Measurements from ENCODE around the gene TMEM165.

Gene TMEM165

DNA sequence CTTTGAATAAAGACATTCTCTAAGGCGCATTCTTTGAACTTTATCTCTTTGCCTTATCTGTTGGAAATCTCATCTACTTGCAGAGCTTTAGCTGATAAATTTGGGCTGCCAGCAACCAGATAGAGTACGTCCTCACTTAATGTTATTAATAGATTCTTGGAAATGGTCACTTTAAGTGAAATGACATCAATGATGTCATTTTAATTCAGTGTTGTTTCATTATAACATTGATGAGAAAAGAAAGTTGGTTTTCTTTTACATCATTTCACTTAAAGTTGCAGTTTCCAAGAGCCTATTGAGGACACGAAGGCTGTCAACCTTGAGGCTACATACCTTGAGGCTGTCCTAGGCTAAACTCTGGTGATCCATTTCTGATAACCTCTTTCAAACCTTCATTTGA is 9.3 kb downstream of the TMEM165 start:
- in situ Hi-C loops (cut with MboI; ENCODE audit: low sequenced_read_pairs), result loop anchor here (25.0 kb wide), 2 partner anchors 332 to 457 kb away; partner anchors contain the start of gene EXOC1

DNA sequence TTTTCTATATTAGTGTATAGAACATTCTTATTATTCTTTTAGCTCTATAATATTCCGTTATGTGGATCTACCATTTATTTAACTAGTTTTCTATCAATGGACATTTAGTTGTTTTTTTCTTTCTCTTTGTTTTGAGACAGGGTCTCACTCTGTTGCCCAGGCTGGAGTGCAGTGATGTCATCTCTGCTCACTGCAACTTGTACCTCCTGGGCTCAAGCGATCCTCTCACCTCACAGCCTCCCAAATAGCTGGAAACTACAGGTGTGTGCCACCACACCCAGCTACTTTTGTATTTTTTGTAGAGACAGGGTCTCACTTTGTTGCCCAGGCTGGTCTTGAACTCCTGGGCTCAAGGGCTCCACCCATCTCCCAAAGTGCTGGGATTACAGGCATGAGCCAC is 10.8 kb downstream of the TMEM165 start:
- in situ Hi-C loops (cut with MboI; ENCODE audit: low sequenced_read_pairs), result loop anchor here (25.0 kb wide), 2 partner anchors 331 to 456 kb away; partner anchors contain the start of gene EXOC1

DNA sequence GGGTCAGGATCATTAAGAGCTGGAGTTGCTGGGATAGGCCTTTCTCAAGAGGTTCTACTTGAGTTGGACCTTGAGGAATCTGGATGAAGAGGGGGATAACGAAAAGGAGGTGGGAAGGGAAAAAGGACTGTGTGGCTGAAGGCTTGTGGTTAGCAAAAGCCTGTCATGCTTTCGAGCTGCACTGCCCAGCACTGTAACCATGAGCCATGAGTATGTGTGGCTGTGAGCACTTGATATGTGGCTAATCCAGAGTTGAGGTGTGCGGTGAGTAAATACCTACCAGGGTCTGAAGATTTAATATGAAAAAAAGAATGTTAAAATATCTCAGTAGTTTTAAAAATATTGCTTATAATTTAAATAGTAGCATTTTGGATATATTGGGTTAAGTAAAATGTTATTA is 11.4 kb downstream of the TMEM165 start:
- in situ Hi-C loops (cut with MboI; ENCODE audit: low sequenced_read_pairs), result loop anchor here (25.0 kb wide), 2 partner anchors 330 to 455 kb away; partner anchors contain the start of gene EXOC1

DNA sequence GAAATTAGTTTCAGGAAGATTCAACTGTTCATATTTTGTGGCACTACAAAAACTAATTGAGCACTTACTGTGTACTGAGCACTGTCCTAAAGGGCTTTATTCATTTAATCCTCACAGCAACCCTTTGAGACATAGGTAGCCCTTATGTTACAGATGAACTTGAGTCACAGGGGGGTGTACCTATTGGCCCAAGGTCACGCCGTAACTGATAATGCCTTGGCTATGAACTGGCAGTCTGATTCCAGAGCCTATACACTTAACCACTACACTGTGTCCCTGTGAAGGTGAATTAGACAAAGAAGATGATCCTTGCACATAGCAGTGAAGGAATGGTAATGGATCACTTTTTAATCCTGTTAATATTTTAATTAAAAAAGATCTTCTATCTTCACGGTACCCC is 12.0 kb downstream of the TMEM165 start:
- in situ Hi-C loops (cut with MboI; ENCODE audit: low sequenced_read_pairs), result loop anchor here (25.0 kb wide), 2 partner anchors 330 to 455 kb away; partner anchors contain the start of gene EXOC1

DNA sequence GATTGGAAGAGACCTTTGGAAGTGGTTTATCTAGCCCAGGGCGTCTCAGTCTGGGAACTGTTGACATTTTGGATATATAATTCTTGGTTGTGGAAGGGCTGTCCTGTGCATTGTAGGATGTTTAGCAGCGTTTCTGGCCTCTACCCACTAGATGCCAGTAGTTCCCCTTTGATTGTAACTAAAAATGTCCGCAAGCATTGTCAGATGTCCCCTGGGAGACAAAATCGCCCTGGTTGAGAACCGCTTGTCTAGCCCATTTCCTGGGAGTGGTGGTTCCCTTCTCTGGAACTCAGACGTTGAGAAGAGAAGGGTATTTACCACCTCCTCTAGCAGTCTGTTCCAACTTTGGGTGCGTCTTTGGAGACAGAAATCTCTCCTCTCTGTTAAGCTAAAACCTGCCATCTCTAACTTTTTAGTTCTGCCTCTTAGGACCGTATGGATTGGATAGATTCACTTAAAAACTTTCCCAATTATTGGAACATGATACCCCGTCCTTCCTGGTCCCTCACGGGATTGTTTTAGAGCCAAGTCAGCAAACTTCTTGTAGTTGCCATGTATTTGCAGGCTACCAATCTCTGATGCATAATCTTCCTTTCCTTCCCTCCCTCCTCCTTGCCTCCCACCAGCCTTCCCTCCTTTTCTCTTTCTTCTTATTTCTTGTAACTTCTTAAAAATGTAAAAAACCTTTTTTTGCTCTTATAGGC is 13.9 kb downstream of the TMEM165 start:
- in situ Hi-C loops (cut with MboI; ENCODE audit: low sequenced_read_pairs), result loop anchor here (25.0 kb wide), 2 partner anchors 328 to 453 kb away; partner anchors contain the start of gene EXOC1

DNA sequence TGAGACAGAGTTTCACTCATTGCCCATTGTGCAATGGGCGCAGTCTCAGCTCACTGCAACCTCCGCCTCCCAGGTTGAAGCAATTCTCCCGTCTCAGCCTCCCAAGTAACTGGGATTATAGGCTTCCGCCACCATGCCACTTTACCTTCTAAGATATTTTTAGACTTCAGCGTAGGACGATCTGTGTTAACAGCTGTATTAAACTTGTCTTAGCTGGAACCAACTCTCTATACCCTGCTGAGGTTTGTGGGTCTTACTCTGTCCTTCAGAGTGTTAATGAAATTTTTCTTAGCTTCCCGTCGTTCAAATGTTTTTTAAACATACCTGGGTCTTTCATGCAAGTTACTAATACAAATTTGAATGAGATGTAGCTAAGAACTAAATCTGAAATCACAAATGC is 14.7 kb downstream of the TMEM165 start:
- in situ Hi-C loops (cut with MboI; ENCODE audit: low sequenced_read_pairs), result loop anchor here (25.0 kb wide), 2 partner anchors 327 to 452 kb away; partner anchors contain the start of gene EXOC1

DNA sequence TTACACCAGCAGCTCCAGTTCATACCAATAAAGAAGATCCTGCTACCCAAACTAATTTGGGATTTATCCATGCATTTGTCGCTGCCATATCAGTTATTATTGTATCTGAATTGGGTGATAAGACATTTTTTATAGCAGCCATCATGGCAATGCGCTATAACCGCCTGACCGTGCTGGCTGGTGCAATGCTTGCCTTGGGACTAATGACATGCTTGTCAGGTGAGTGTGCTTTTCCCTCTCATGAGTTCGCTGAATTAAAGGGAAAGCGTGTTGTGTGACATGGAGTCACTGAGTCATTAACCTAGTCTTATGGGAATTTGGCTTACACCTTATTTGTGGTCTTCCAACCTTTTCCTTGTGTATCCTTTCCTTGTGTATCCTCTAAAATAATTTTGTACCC is 15.9 kb downstream of the TMEM165 start:
- in situ Hi-C loops (cut with MboI; ENCODE audit: low sequenced_read_pairs), result loop anchor here (25.0 kb wide), 2 partner anchors 326 to 451 kb away; partner anchors contain the start of gene EXOC1

DNA sequence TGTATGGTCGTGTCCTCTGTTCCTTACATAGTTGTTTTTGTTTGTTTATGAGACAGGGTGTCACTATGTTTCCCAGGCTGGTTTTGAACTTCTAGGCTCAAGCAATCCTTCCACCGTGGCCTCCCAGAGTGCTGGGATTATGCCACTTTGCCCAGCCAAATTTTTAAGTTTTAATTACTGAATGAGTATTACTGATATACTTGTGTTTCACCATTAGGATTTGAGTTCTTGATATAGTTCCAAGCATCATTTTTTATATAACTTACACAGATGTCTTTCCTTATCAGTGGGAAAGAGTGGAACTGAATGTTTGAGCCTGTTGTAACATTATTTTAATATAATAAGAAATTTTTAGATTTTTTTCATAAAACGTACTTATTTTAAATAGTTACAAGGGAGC is 20.4 kb downstream of the TMEM165 start:
- in situ Hi-C loops (cut with MboI; ENCODE audit: low sequenced_read_pairs), result loop anchor here (25.0 kb wide), 2 partner anchors 321 to 446 kb away; partner anchors contain the start of gene EXOC1

DNA sequence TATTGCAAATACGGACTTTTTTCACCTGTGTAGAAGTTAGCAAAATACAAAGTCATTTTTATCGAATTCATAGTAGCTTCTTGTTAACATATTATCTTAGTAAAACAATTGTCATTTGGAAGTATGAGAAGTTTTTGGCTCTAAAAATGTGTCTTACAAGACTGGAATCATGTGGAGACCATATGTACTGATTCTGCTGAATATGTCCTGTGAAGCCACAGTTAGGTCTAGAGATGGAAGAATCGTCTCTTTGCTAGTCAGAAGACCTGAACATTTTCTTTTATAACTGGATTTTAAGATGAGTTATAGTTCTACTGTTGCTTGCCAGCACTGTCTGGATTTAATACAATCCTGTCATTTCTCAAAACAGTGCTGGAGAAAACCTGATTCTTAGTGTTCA is 29.0 kb downstream of the TMEM165 start:
- in situ Hi-C loops (cut with MboI; ENCODE audit: low sequenced_read_pairs), result loop anchor here (25.0 kb wide), 2 partner anchors 313 to 438 kb away; partner anchors contain the start of gene EXOC1

DNA sequence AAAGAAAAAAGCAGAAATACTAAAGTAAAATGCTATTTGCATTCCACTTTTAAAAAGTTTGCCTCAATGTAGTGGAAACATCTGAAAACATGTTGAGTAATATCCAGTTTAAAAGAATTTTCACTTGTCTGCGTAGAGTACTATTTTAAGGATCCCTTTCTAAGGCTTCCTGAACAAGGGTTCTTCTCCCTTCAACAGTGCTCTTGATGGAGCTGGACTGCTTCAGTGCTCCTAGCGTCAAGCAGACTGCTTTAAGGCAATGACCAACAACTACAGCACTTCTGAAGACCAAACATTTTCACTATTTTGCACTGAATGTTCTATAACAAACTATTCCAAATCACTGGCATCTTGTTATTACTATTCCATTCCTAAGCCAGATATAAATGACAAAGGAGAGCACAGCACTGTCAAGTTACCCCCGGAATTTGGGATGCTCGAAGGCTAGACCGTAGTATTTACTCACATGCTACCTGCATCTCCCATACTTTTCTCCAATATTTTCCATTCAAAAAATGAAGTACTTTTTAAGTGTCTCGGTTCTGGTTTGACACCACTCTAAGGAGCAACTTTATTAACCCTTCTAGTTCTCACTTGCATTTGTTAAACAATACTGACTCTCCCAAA is 36.1 kb downstream of the TMEM165 start:
- in situ Hi-C loops (cut with MboI; ENCODE audit: low sequenced_read_pairs), result no loop called here

DNA sequence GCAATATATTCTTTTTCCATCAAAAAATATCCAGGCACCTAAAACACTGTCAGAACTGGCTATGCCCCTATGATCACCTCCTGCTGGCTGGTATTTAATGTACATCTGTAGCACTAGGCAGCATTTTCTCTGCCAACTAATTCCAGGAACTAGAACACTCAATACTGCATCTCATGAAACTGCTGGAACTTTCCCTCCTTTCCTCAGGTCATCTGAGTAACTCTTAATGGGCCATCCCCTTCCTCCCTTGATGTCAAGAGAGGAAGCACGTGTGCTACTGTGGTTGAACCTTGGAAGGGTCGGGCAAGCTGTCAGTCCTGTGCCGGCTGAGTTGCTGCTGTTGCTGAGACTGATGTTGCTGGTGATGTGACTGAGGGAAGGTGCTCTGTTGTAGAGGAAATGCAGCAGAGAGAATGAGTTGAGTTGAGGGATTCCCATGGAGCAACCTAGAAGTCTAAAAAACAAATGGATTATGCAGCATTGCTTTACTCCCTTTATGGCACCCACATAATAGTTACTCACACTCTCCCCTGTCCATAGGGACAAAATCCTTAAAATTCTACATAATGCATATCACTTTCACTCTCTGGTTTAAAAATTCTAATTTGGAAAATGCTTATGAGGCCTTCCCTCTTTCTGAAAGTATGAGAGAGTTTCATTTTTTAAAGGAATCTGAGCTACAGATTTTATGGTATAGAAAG is 39.5 kb downstream of the TMEM165 start:
- in situ Hi-C loops (cut with MboI; ENCODE audit: low sequenced_read_pairs), result no loop called here

DNA sequence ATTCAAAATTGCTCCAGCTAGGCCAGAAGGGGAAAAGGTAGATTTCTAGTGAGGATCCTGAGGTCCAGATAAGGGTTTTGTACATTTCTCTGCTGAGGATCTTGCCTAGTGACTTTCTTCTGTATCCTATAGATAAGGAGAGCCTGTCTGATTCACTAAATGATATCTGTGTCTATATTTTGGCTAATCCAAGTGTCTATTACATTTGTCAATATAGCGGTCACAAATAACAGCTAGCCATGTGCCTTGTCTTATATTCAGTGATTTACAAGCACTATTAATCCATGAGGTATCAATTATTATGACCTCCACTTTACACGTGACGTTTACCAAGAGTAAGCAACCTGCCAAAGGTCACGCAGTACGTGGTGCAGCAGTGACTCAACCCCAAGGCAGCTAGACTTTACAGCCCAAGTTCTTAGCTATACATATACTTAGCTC is 41.6 kb downstream of the TMEM165 start:
- in situ Hi-C loops (cut with MboI; ENCODE audit: low sequenced_read_pairs), result no loop called here

DNA sequence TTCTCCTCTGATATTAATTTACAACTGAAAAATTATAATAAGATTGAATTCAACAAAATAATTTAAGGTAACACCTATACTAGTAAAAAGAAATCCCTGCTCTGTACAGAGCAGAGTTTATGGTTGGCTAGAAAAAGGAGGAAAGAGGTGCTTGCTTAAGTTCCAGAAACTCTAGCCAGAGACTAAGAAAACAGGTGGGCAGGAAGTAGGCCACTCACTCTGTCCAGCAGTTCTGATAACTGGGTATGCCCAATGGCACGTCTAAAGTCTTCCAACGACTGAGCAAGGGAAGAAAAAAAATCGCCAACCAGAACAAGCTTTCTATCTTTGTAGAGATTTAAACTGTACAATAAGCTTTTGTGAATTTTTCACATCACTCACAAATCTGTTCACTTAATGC is 42.1 kb downstream of the TMEM165 start:
- in situ Hi-C loops (cut with MboI; ENCODE audit: low sequenced_read_pairs), result no loop called here

DNA sequence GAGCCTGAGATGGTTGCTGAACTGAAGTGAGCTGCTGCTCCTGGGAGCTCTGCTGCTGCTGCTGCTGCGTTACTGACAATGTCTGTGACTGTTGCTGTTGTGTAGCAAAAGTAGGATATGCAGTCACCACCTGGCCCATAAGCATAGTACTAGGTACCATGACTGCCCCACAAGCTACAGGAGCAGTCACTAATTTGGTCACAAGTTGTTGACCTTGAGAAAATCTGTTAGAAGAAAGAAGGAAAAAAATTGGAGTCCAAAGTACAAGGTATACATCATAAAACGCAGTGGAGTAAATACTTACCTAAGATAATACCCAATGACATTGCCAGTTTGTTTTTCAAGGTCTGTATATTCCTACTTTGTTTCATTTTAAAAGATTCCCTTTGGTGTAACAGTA is 42.6 kb downstream of the TMEM165 start:
- in situ Hi-C loops (cut with MboI; ENCODE audit: low sequenced_read_pairs), result no loop called here

DNA sequence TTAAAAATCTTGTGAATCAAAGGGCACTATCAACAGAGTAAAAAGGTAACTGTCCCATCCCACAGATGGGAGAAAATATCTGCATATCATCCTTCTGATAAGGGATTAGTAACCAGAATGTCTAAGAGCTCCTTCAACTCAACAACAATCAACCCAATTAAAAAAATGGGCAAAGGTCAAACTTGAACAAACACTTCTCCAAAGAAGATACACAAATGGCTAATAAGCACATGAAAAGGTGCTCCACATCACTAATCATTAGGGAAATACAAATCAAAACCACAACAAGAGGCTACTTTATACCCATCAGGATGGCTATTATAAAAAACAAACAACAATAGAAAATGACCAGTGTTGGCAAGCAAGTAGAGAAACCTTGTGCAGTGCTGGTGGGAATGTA is 43.3 kb downstream of the TMEM165 start:
- in situ Hi-C loops (cut with MboI; ENCODE audit: low sequenced_read_pairs), result no loop called here

DNA sequence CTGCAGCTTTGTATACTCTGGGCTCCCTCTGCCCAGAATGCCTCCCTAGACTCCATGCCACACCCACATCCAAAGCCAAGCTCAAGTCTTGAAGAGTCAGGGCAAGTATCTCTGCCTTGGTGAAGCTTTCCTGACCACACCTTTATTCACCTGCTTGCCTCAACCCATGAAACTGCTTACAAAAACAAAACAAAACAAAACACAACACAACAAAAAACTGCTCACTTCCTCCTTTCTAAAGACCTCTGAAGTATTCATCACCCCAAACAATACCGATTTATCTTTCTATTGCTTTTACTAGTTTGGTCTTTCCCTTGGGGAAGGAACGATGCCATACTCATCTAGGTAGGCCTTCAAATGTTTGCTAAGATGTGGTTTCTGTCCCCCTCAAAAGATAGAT is 45.0 kb downstream of the TMEM165 start:
- in situ Hi-C loops (cut with MboI; ENCODE audit: low sequenced_read_pairs), result no loop called here

DNA sequence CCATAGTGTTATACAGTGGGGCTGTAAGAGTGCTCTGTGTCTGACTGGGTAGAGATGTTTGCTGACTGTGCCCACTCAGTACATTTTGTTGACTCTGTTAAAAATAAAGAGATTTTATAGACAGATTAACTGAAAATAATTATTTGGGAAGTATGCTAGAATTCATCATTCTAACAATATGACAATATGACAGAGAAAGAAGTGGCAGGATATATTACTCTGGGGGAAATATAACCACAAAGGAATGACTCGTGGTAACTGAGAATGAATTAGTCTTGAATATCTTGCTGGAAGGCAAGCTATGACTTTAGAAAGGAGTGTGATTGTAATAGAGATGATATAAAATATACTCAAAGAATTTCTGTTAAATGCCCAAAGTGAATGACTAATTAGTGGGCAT is 46.8 kb downstream of the TMEM165 start:
- in situ Hi-C loops (cut with MboI; ENCODE audit: low sequenced_read_pairs), result no loop called here

DNA sequence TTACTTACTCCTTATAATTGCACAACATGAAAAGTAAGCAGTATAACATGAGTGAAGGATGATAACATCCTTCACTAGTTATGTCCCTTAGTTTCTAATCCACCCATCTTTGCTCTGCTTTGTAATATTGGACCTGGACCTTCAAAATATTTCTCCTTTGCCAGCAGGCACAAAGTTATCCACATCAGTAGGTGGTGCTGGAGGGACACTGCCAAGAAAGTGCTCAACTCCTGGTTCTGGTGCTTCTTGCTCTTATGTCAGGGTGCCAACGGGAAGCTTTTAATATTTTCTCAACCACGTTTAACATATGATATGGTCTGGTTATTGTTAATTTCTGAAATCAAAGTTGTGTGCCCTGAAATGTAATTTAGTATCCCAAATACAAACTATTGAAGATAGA is 49.1 kb downstream of the TMEM165 start:
- in situ Hi-C loops (cut with MboI; ENCODE audit: low sequenced_read_pairs), result no loop called here

DNA sequence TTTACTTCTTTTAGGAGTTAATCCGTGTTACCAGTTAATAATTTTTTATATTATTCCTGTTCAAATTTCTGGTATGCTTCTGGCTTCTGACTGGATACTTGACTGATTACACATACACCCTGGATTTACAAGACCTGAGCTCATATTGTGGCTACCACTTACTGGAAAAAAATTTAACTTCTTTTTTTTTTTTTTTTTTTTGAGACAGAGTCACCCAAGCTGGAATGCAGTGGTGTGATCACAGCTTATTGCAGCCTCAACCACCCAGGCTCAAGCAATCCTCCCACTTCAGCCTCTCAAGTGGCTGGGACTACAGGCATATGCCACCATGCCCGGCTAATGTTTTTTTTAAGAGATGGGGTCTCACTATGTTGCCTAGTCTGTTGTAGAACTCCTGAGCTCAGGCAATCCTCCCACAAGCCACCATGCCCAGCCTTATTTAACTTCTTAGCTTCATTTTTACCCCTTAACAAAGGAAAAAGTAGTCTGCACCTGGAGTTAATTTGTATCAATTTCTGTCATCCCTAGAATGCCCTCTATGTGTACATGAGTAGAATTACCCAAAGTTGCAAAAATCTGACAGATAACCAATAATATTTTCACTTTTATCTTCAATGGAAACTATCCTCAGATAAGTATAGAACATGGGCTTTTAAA is 50.3 kb downstream of the TMEM165 start:
- in situ Hi-C loops (cut with MboI; ENCODE audit: low sequenced_read_pairs), result no loop called here

DNA sequence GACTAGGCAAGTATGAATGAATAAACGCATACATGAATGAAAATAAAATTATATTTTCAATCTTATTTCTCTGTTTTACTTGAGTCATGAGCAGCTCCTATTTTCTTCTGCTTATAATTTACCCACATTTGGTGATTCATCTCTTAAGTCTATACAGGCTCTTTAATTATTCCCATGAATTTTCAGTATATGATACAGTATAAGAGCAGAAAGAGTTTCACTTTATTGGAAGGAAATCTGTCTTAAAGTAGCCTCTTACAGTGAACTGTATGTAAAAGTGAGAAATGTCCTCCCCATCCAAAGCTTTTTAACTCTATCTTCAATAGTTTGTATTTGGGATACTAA is 50.8 kb downstream of the TMEM165 start:
- in situ Hi-C loops (cut with MboI; ENCODE audit: low sequenced_read_pairs), result no loop called here

DNA sequence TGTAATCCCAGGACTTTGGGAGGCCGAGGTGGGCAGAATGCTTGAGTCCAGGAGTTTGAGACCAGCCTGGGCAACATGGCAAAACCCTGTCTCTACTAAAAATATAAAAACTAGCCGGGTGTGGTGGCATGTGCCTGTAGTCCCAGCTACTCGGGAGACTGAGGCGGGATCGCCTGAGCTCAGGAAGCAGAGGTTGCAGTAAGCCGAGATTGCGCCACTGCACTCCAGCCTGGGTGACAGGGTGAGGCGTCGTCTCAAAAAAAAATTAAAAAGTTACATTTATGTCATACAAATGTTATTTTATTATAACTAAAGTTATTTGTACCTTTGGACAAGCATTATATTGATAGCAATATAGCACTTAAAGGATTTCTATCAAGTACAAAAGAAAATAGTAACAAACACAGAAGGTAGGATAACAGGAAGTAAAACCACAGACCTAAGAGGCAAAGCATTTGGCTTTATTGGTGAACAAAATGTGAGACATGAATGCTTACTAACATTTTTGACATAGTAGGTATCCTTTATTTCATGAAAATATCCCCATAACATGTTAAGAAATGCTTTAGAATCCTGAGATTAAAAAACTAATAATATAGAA is 51.5 kb downstream of the TMEM165 start:
- in situ Hi-C loops (cut with MboI; ENCODE audit: low sequenced_read_pairs), result no loop called here
